Fibroblast of skin of left biceps (primary cell): ENCODE results near the gene FMN1.
A peak's percentile ranks its signal among the peaks of the same experiment; 100 is the strongest.

Experiments used
- DNase-seq, 2 experiments: peaks; one replicate each; pipeline ENCODE4 v3.0.0-alpha.2; 2013; ENCODE audit warnings: low read depth in 2 of 2

Gene FMN1

DNA sequence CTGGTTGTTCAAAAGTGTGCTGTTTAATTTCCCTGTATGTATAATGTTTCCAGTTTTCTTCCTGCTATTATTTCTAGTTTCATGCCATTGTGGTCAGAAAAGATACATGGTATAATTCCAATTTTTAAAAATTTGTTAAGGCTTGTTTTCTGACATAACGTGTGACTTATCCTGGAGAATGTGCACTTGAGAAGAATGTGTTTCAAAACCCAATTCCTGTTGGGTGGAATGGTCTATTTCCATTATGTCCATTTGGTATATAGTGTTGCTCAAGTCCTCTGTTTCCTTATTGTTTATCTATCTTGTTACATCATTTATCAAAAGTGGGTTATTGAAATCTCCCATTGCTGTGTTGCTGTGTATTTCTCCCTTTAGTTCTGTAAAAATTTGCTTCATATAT is 261.3 kb downstream of the FMN1 start:
- no peak for DNase-seq

- DNase-seq = no peak
Observed at GRCh38 chr15:32928876-32929275, 265.6 kb downstream of the FMN1 start.

GRCh38 chr15:32927124-32927523 is 267.4 kb downstream of the FMN1 start:
- DNase-seq = no peak

DNA sequence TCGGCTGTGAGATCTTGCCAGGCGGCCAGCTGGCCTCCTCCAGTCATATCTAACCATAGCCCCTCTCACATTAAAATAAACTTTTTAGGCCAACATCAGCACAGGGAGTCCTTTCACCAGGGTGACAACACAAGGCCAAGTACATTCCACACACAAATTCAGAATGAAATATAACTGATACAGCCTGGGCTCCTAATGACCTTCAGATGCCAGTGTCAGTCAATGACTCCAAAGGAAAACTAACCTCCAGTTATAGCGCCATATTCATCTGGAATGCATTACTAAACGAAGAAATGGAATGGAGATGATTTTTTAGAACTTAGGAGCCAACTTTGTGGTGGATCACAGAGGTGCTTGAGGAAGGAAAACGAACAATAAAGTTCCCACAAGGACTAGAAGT is 271.3 kb downstream of the FMN1 start:
- DNase-seq = no peak

- DNase-seq = no peak
Observed at GRCh38 chr15:32922541-32922940, 272.0 kb downstream of the FMN1 start.

GRCh38 chr15:32919749-32920414 is 274.6 kb downstream of the FMN1 start:
- DNase-seq = peak; percentile 99 to 100

DNA sequence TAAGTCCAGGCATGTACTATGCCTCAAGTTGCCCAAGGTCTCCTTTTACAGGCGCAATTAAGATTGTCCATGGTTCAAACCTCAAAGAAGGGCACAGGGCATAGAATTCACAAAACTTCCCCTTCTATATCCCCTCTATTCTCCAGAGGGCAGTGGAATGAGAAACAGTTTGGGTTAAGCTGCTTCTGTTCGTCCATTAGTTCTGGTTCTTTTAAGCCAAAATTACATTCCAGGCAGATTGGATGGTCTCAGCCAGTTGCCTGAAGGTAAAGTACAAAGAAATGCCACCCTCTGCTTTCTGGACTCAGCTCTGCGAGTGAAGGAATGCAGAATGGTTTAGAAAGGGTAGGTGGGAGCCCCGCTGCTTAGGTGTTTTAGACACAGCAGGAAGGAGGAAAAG is 276.0 kb downstream of the FMN1 start:
- no peak for DNase-seq

DNA sequence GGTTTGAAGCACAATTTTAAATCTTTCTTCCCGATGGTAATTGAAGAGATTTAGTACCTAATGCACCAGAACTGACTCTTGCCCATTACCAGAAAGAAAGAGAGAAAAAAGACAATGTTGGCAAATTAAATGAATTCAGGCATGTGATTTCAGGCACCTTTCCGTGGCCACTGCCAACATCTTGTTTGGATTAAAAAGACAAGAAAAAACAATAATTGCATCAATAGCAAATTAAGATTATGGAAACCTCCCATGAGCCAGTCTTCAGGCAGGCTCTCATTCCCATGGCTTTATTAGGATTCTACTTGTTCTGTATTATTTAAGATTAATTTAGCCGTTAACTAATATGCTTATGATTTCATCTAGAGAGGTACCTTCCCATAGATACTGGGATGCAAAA is 283.7 kb downstream of the FMN1 start:
- DNase-seq = no peak

GRCh38 chr15:32909431-32909830 is 285.1 kb downstream of the FMN1 start:
- peak; percentile 74 to 85 for DNase-seq

GRCh38 chr15:32908872-32909271 is 285.6 kb downstream of the FMN1 start:
- no peak for DNase-seq

DNA sequence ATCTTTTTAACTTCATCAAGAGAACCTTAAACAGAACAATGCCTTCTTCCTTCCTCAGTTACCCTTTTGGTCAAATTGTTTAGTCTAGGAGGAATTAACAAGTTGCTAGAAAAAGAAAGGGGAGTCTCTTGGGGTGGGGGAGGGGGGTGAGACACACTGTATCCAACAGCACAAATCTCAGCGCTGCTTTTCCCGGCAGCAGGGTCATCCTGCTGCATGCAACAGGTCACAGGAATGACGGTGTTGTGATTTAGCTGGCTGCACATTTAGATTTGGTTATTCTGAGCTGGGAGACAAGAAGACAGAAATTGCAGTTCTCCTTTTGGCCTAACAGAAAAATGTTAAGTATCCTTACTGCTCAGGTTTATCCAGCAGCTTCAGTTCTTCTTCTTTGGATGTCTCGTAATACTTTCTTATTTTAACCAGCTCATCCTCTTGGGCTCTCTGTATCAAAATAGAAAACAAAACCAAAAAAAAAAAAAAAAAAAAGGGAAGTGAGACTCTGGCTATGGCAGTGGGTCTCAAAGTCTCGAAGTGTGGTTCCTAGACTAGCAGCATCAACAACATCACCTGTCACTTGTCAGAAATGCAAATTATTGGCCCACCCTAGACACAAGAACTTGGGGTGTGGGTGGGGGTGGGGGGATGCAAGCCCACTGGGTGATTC is 286.2 kb downstream of the FMN1 start:
- no peak for DNase-seq

GRCh38 chr15:32905481-32905880 is 289.0 kb downstream of the FMN1 start:
- DNase-seq = no peak

DNA sequence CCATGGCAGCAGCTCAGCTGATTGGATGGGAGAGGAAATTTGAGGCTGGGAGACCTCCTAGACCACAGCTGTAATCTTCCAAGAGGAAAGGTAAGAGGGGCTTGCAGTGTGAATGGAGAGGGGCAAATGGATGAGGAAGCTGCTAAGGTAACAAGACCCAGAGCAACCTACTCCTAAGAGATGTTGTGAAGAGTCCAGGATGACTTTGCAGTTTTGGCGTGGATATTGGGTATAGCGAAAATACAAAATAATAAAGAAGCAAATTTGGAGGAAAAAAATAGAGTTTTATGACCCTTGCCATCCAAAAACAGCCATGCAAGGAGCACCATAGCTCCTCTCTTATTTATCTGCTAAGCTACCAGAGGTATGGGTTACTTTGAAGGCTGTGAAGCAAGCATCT is 290.1 kb downstream of the FMN1 start:
- no peak for DNase-seq

- no peak for DNase-seq
Observed at GRCh38 chr15:32903591-32904290, 290.8 kb downstream of the FMN1 start.

GRCh38 chr15:32901995-32902394 is 292.5 kb downstream of the FMN1 start:
- DNase-seq = no peak

DNA sequence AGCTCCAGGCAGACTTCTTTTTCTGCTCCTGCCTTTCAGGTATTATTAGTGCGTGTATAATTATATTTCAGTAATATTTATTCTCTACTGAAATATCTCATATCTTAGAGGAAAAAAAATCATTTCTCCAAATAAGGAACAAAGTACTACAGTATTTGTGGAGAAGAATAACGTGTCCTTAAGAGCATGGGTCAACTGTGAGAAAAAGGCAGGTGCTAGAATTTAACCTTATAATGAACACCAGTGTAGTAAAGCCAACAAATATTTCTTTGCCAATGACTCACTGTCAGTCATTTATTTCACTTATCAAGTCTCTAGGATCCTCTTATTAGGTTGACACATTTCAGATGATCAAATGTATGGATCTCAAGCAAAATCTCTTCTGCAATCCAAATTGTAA is 293.3 kb downstream of the FMN1 start:
- DNase-seq = no peak

DNA sequence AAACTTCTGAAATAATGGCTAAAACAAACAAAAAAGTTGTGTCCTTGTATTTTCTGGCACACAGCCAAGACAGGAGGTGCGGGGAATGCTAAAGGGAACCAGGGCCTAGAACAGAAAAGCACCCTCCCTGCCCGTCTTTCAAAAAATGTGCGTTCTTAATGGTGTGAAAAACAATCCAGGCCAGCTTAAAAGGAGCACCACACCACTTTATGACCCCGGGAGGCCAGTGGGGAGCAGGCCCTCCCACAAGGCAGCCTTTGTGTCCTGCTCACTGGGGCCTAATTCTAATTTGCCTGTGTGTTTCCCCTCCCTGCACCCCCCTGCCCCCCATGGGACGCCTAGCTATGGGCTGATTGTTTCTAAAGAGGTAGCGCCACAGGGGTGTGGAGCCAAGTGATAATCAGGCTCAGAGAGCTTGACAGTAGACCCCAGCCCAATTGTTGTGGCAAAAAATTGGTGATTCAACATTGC is 295.4 kb downstream of the FMN1 start:
- no peak for DNase-seq

- DNase-seq = no peak
Observed at GRCh38 chr15:32898414-32898813, 296.1 kb downstream of the FMN1 start.

DNA sequence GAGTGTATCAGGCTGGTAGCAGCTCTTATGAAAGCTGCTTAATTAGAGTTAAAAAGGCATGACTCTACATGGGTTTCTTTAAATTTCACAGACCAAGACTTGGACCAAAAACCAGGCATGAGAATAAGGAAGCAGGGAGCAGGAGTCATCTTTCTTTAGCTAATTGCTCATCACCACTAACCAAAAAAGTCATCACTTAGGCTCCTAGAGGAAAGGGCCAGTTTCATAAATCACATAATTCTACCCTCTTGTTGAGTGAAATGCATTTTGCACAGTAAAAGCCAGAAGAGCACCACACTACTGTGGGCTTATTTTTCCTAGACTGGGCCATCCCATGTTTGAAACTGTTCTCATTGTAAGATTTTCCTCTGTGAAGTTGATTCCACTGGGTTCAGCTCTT is 301.1 kb downstream of the FMN1 start:
- no peak for DNase-seq

GRCh38 chr15:32889214-32889613 is 305.3 kb downstream of the FMN1 start:
- DNase-seq = no peak

DNA sequence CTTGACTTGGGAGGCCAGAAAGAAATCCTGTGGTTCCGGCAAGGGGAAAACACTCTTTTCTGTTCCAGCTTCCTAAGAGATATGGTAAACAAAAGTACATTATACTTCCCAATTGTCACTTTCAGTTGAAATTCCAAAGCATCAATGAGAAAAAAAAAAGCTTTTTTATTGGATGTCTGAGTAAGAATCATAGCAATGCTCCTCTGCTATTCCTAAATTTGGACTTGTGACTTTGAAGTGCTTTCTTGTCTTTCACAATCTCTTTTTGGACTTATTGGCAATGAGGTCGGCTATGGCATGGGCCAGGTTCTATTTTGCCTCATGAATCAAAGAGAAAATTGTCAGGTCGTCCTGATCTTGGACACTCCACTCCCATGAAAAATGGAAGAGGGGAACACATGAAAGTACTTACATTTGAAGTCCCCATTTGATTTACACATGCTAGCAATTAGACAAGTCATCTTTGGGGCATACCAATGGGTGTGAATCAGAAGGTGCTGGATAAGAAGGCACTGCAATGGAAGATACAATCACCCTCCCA is 306.2 kb downstream of the FMN1 start:
- no peak for DNase-seq

DNA sequence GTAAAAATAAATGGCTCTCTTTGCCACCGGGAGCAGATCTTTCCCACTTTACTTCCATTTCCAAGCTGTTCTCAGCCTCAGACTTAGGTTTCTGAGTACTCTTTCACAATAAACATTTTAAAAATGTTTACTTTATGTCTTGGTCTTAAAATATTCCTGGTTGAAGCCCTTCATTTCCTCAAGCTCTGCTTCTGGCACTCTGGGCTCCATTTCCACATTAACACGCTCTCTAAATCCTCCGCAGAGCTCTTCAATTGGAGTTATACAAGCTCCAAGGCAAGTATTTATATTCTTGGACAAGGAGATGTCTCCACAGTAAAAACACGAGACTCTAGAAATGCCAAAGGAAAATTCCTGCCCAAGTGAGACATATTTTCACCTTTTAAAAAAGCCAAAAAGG is 307.4 kb downstream of the FMN1 start:
- DNase-seq = no peak

- DNase-seq = no peak
Observed at GRCh38 chr15:32886459-32886858, 308.1 kb downstream of the FMN1 start.
